ENCODE results near the gene CTDSP1.

DNA sequence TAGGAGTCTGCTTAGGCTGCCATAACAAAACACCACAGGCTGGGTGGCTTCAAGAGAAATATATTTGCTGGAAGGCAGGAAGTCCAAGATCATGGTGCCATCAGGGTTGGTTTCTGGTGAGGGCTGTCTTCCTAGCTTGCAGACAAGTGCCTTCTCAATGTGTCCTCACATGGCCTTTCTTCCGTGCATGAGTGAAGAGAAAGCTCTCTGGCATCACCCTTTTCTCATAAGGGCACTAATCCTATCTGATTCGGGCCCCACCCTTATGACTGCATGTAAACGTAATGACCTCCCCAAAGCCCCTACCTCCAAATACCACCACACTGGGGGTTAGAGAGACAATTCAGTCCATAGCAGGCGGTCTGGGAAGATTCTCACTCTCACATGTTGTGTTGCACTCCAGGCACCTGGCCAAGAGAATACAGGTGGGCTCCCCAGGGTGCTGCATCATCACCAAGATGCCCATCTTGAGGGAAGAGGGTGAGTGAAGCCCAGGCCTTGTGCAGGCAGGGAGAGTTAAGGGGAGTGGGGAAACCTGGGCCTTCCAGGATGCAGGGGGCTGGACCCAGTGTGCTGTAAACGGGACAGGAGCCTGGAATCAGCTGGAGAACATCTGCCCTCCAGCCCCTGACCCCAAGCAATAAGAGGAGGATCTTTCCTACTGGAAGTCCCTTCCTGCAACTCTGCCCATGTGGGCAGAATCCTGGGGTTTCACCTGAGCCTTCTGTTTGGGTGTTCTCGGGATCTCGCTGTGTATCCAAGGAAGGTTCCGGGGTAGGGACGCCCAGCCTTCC, 32.9 kb upstream of the CTDSP1 start:
- TF ChIP-seq, protein P1, sequence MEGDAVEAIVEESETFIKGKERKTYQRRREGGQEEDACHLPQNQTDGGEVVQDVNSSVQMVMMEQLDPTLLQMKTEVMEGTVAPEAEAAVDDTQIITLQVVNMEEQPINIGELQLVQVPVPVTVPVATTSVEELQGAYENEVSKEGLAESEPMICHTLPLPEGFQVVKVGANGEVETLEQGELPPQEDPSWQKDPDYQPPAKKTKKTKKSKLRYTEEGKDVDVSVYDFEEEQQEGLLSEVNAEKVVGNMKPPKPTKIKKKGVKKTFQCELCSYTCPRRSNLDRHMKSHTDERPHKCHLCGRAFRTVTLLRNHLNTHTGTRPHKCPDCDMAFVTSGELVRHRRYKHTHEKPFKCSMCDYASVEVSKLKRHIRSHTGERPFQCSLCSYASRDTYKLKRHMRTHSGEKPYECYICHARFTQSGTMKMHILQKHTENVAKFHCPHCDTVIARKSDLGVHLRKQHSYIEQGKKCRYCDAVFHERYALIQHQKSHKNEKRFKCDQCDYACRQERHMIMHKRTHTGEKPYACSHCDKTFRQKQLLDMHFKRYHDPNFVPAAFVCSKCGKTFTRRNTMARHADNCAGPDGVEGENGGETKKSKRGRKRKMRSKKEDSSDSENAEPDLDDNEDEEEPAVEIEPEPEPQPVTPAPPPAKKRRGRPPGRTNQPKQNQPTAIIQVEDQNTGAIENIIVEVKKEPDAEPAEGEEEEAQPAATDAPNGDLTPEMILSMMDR (IDR thresholded peaks at IDR 0.05 in 8 of 11, conservative IDR thresholded peaks at IDR 0.05 in 3 of 11): no peak
- TF ChIP-seq POLR2A (IDR thresholded peaks at IDR 0.05): no peak
- TF ChIP-seq POLR2AphosphoS5 (IDR thresholded peaks at IDR 0.05): no peak

Data from spleen (tissue), 7 donors.